ENCODE results near the gene CFAP46. TPM values are rescaled to one million over a fixed set of nuclear protein-coding genes. Genes with fewer than 3 reads are reported as not detected.

CFAP46 gene
- total RNA-seq, 1 experiment from 2014 or later, result 3.3 TPM

- TF ChIP-seq MLX (CRISPR knock-in tag; IDR thresholded peaks at IDR 0.05), result no peak
- TF ChIP-seq ZNF416 (CRISPR knock-in tag; IDR thresholded peaks at IDR 0.05), result no peak
- TF ChIP-seq ZNF423 (CRISPR knock-in tag; IDR thresholded peaks at IDR 0.05), result peak; percentile 79
- no peak for TF ChIP-seq TCF7 (CRISPR knock-in tag; IDR thresholded peaks at IDR 0.05; ENCODE audit: low read depth)
- TF ChIP-seq ETV6 (CRISPR knock-in tag; IDR thresholded peaks at IDR 0.05), result peak; percentile 59; the same call in 1 of the 2 replicates
These were observed at the start of gene CFAP46 (continued) for GRCh38 chr10:132942101-132943057.

GRCh38 chr10:132991706-132992432, 49.5 kb upstream of the CFAP46 start:
- TF ChIP-seq GABPB1 (CRISPR knock-in tag; IDR thresholded peaks at IDR 0.05) (no peak), USF2 (CRISPR knock-in tag; IDR thresholded peaks at IDR 0.05) (no peak), ZNF232 (CRISPR knock-in tag; IDR thresholded peaks at IDR 0.05) (no peak), MLX (CRISPR knock-in tag; IDR thresholded peaks at IDR 0.05) (no peak), GRHL2 (CRISPR knock-in tag; IDR thresholded peaks at IDR 0.05; ENCODE audit: insufficient replicate concordance, severe bottlenecking) (no peak), E2F1 (CRISPR knock-in tag; IDR thresholded peaks at IDR 0.05) (no peak), IRF2 (CRISPR knock-in tag; IDR thresholded peaks at IDR 0.05; ENCODE audit: borderline replicate concordance, low read depth) (no peak), ZNF532 (CRISPR knock-in tag; IDR thresholded peaks at IDR 0.05; ENCODE audit: borderline replicate concordance) (no peak), NR1H2 (CRISPR knock-in tag; IDR thresholded peaks at IDR 0.05) (no peak), CREM (CRISPR knock-in tag; IDR thresholded peaks at IDR 0.05) (no peak), MAX (CRISPR knock-in tag; IDR thresholded peaks at IDR 0.05) (no peak)
- H3K27me3 Mint-ChIP-seq (ENCODE audit: low read depth), result no peaks in the 10 kb centered on the region
- ChIA-PET POLR2A (no interaction called here), CTCF (no interaction called here)
- ATAC-seq (no peak), DNase-seq (ENCODE audit: low spot score) (no peak)
- H3K27ac Mint-ChIP-seq, result peak overlapping the region; percentile 19; the same call in 1 of the 2 replicates
- H3K4me3 Mint-ChIP-seq, result no peak overlapping the region
- no peaks in the 10 kb centered on the region for H3K9me3 Mint-ChIP-seq
- no peaks in the 10 kb centered on the region for H3K36me3 Mint-ChIP-seq
- no peaks in the 10 kb centered on the region for H3K4me1 Mint-ChIP-seq
